Activated T-cell treated with anti-CD3 and anti-CD28 coated beads for 48 hours (primary cell): Measurements from ENCODE around the gene ELP5.
A peak's percentile ranks its signal among the peaks of the same experiment; 100 is the strongest.

ENCODE experiments used
- DNase-seq: peaks from one replicate; pipeline ENCODE4 v3.0.0-alpha.2; 2020; ENCODE audit warnings: low read depth

The ELP5 gene

DNA sequence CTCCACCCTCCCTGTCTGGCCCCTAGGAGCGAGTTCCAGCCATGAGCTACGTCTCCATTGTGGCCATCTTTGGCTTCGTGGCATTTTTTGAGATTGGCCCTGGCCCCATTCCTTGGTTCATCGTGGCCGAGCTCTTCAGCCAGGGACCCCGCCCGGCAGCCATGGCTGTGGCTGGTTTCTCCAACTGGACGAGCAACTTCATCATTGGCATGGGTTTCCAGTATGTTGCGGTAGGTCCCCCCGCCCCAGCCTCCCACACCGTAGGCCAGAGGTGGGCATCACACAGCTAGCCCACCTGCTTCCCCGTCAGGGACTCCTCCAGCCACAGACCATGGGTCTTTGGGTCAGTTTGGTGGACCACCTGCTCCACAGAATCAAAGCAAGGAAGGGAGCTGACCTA, 33.7 kb downstream of the ELP5 start:
- DNase-seq: no peak

DNA sequence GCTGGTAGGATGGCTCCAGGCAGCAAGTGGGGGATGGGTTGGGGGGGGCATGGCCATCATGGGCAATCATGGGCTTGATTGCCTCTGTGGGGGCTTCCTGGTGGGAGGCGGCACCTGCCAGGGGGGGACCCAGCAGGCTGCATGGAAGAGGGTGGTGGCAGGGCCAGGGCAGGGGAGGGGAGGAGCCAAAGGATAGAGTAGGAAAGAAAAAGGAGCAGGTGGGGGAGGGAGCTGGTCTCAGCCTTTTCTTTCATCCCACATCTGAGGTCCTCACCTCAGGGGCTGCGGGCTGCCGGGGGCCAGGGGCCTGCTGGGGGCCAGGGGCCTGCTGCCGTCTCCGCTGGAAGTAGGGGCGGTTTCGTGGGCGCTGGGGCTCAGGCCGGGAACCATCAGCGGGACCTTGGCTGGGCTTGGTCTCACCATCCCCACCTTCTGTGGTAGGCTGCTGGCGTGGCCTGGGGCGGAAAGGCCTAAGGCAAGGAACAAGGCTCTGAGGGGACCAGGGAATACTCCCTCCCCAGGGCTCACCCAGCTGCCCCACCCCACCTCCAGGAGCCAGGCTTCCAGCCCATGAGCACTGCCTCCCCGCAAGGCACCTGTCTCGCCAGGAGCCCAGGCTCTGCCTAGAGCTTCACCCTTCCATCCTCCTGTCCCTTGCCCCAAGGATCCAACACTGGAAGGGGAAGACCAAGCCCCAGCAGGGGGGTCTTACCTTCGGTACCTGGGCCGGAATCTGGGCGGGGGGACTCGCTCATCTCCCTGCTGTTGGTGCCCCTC, 37.4 kb downstream of the ELP5 start:
- no peak for DNase-seq

DNA sequence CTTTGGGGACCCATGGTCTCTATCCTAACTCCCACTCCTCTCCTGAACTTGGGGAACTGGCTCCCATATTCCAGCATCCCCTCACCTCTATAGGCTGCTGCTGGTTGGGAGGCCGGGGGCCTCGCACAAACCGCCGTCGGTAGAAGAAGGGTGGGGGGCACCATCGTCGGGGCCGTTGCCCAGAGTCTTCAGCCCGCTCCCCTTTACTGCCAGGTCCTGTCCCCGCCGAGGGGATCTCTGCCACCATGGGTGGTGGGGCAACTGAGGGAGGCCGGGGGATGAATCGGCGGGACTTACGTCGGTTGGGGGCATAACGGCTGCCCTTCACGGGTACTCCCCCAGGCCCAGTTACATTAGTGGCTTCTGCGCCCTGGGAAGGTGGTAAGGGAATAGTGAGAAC, 38.2 kb downstream of the ELP5 start:
- no peak for DNase-seq

DNA sequence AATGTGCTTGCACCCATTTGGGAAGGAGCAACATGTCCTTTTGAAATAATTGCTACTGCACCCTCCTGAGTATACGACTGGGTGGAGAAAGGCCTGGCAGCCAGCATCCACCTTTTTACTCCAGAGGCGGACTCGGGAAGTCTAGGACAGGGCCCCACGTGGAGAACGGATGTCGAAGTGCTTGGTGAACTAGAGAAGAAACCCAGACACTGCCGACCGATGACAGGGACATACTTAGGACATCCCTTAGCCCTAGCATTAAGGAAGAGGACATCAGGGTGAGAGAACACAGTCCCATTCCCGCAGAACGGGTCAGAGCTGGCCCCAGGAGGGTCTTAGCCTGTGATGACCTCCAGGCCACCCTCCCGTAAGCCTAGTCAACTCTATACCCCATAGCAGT, 38.7 kb downstream of the ELP5 start:
- no peak for DNase-seq

DNA sequence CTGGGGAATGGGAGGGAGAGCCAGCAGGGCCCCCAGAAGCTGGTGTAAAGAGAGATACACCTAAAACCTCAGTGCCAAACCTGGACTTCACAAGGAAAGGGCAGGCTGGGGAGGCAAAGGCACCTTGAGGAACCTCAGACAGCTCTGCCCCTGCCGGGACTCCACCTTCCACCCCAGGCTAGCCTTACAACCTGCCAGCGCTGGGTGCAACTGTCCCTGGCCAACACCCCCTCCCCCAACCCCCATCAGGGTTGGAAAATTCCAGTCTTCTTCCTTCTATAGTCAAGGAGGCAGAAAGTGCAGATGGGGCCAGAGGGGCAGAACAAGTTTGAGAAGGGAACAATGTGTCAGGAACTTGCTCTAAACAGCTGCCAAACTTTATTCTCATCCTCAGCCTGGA, 40.2 kb downstream of the ELP5 start:
- no peak for DNase-seq

DNA sequence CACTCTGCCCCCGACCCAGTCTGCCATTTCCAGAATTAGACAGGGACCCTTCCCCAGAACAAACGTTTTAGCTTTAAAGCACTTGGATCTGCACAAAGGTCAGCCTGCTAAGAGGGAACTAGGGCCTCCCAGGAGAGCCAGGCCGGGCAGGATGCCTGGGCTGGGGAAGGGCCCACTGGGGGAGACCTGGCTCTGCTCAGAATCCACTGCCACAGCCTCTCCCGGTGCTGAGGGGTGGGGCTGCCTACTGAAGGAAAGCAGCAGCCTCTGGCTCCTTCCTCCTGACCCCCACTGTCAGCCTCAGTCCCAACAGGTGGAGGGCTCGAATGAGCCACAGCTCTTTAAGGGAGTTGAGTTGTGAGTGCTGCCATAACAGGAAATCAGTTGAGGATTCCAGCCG, 40.7 kb downstream of the ELP5 start:
- DNase-seq: no peak

DNA sequence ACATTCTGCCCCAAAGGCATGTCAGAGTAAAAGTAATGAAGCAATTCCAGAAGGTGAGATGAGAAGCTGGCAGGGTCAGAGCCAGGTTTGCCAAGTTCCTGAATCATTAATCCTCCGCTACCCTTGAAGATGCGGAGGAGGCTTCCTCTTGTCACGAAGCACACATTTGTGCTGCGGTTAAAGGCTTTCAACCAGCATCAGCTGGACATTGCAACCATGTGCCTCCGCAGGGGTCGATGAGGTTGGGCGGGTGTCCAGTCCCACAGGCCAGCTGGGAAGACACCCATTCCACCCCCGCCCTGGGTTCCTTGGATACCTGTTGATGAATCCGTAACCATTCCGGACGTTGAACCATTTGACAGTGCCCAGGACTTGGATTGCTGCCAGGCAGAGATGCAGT, 41.1 kb downstream of the ELP5 start:
- DNase-seq: no peak

DNA sequence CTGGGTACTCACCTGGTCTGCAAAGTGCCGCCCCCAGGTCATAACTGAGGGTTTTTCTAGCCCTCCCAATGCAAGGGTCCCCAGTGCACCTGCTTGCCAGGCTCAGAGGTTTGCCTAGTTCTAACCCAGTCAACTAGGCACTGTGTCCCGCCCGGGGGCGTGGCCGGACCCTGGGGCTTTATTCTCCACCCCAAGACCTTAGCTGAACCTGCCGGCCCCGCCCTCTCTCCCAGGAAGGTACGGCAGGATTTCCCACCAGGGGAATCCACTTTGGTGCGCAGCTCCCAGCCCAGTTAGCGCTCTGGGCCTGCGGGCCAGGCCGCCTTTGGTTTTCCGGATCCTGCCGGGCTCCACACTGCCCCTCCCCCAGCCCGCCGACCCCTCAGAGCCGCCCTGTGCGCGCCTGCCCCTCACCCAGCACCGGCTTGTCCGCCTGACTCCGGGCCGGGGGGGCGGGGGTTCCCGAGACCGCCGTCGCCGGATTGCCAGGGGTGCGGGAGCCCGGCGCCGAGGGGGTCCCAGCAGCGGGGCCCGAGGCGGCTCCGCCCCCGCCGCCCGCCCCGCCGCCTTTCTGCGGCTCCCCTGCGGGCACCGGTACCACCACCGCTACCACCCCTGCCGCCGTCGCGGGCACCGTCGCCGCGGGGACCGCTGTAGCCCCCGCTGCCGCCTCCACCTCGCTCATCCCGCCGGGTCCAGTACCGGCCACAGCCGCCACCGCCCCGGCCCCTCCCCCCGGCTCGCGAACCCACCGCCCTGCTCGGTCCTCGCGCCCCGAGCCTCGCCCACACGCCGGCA, 42.0 kb downstream of the ELP5 start:
- no peak for DNase-seq

DNA sequence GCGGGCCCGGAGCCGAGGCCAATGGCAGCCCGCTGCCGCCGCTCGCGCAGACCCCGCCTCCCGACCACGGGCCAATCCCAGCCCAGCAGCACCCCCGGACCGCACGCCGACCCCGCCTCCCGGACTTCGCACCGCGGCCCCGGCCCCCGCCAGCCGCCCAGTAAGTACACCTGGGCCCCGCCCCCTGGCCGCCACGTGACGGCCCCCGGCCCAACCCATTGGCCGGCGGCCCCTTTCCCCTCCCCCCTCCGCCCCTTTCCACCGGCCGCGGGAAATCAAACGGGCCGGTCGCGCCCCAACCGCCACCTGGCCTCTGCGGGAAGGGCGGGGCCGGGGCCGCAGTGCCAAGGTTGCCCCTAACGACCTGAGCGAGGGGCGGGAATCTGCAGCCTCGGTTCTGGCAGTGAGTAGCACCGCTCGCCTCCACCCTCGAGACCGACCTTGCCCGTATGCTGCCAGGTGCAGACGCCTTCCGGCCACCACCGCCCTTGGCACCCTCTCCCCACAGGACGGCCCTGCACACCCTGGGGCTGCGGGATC, 42.7 kb downstream of the ELP5 start, which contains the start of gene YBX2:
Gene YBX2 (minus strand): TSS at position 26 of the 540 bp plus-strand sequence. CDS start 139 bp downstream, outside the sequence.
- DNase-seq: peak; percentile 80

DNA sequence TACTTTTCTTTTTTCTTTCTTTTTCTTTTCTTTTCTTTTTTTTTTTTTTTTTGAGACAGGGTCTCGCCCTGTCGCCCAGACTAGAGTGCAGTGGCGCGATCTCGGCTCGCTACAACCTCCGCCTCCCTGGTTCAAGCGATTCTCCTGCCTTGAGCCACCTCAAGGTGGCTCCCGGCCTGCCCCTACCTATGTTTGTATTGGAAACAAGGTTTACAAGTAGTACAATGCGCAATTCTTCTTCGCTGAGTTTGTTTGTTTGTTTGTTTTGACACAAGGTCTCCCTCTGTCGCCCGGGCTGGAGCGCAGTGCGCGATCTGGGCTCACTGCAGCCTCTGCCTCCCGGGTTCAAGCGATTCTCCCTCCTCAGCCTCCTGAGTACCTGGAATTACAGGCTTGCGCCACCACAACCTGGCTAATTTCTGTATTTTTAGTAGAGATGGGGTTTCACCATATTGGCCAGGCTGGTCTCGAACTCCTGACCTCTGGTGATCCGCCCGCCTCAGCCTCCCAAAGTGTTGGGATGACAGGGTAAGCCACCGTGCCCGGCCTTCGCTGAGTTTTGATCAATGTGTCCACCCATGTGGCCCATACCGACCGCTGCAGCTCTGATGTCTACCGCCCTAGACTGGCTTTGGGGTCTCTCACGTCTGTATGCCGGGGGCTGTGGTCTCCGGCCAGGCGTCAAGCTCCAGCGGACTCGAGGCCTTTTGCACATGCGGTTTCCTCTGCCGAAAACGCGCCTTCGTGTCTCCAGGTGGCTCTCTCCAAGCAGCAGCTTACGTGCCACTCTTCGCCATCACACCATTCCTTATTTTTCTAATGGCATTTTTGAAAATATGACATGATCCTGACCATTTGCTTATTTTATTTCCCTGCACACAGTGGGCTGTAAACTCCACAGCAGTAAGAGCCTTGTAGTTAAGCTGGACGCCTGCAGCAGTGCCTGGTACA, 43.5 kb downstream of the ELP5 start:
- no peak for DNase-seq

DNA sequence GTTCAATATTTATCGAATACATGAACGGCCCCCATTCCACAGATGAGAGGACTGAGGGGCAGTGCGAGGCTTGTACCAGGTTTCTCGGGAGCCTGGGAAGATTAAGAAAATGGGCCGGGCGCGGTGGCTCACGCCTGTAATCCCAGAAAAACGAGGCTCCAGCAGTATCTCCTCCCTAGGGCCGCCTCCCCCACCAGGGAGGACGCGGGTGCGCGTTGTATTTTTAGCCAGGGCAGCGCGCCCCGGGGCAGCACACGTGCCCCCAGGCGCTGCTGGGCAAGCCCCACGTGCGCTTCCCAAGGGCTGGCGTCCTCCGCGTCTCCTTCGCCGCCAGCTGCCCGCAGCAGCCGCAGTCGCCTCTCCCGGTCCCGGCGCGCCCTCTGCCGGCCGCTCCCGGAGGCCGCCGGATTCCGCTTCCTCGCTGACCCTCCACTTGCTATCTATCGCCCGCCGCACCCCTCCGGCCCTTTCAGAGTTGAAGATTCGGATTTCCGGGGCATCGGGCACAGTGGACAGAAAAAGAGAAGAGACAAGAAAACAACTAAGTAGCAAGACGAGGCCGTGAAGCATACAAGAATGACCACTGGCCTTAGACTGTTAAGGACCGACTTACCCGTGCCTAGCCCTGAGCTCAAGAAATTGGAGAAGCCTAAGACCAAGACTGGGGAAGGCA, 44.3 kb downstream of the ELP5 start:
- DNase-seq: peak; percentile 72

DNA sequence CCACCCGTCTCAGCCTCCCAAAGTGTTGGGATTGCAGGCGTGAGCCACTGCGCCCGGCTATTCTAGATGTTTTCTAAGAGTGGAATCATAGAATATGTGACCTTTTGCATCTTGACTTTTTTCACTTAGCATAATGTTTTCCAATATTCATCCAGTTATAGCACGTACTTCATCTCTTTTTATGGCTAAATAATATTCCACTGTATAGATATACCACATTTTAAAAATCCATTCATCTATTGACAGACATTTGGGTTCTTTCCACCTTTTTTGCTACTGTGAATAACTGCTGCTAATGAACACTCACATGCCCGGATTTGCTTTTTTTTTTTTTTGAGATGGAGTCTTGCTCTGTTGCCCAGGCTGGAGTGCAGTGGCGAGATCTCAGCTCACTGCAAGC, 52.2 kb downstream of the ELP5 start:
- no peak for DNase-seq

DNA sequence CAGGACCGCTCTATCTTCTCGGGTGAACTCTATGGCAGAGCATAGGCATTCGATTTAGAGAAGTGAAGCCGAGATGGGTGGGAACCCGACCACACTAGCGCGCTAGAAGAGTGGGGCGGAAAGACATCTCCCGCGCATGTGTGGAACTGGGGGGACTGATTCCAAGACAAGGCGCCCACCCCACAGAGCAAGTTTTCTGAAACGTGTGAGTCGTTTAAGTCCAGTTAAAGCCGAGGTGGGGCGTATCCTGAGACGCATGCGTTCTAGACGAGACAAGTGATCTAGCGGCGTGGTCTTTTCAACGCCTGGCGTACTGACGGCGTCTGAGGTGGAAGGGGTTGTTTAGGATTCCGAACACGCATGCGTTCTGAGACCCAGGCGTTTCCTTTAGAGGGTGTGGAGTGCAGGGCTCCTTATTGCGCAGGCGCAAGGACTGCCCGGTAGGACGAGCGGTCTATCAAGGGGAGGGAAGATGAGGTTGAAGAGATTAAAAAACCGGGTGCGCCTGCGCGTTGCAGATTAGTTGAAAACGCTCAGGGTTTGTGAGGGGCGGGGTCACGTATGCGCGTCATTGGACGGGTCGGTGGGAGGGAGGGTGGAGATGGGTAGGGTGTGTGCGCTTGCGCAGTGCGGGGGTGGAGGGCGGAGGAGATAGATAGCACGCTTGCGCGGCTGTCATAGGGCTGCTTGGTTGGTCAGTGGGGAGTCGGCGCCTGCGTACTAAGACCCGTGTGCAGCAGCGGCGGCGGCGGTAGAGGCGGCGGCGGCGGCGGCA, 55.1 kb downstream of the ELP5 start, which contains the start of gene EIF5A:
Gene EIF5A (plus strand): TSS at position 718 of the 775 bp plus-strand sequence. CDS start 2,008 bp downstream, outside the sequence.
- peak; percentile 100 for DNase-seq

DNA sequence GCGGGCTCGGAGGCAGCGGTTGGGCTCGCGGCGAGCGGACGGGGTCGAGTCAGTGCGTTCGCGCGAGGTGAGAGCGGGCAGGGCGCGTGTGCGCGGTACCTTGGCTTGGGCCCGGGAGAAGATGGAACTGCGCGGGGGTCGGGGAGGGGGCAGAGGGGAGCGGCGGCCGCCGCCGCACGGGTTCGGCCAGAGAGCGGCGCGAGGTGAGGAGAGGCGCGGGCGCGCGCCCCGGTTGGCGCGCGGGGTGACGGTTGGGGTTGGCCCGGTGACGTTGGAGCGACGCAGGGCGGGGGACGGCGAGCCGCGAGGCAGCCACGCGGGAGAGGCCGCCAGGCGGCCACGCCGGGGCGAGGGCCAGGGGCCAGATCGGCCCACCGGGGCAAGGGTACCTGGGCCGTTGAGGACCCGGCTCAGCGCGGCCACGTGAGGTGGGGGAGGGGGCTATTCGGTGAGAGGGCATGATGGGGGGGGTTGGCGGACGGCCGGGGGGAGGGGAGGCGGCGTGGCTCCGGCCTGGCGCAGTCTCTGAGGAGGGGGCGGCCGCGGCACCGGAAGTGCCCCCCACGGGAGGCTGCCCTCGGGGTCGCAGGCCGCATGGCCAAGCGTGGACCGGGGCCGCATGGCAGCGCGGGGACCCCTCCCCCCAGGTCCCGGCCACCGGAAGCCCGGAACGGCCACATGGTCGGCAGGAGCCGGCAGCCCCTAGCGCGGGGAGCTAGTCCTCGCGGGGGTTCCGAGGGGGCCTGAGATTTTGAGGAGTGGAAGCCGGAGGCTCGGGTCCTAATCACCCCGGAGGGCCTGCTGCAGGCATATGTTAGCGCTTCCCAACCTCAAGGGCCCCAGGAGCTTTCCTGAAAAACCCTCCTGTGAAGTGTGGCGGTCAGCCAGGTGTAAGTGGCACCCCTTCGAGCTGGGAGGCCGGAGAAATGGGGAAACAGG, 55.9 kb downstream of the ELP5 start:
- DNase-seq: peak; percentile 41

DNA sequence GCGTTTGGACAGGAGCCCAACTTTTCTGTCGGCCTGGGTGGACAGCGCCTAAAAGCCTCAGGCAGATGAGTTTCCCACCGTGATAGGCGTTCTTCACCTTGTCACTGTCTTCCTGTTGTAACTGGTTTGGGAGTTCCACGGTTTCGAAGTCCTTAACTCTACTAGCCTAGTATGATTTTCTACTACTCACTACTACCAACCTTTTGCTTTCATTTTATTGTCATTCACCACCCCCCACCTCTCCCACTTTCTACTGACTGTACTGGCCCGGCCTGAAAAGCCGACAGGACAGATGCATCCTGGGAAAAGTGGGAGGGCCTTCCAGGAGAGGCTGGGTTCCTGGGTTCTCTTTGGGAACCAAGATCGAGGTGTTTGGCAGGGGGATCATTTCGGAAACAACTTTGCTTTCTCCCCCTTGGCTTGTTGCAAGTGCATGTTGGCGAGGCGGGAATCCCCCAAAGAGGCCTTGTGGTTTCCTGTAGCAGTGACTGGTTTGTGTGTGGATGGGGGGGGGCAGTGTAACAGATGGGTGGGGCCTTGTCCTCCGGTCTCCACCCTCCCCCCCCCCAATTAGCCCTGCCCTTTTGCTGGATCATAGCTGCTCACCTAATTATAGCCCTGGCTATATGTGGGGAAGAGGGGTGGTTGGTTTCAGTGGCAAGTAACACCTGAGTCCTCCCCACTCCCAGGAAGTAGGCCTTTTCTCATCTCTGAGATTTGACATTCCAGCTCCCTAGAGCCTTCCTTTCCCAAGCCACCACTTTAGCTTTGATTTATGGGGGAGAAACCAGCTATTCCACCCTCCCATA, 56.8 kb downstream of the ELP5 start:
- peak; percentile 69 for DNase-seq
